Lung (tissue), 13 donors: Measurements from ENCODE around the gene PDCL3. TPM values are rescaled to one million over a fixed set of nuclear protein-coding genes. Genes with fewer than 3 reads are reported as not detected.
A peak's percentile ranks its signal among the peaks of the same experiment; 100 is the strongest.

Experiments
- ATAC-seq: fragments of 200-7000 bp; cut with Tn5 transposase; one replicate; pipeline ENCODE4 v1.9.1; 2020; ENCODE audit warnings: moderate number of reproducible peaks; ENCODE audit not compliant: insufficient read depth, low FRiP score
- DNase-seq, 3 donors: peaks; one replicate each; pipeline ENCODE4 v3.0.0-alpha.2; 2013 to 2017
- H3K27ac ChIP-seq, 2 donors: one replicate each; pipeline ENCODE4 v1.5.1; 2013; ENCODE audit warnings: mild to moderate bottlenecking in 2 of 2, moderate library complexity in 2 of 2, control low read depth in 1 of 2, inconsistent platforms in 1 of 2, low read depth in 1 of 2, low read length in 1 of 2
- H3K27me3 ChIP-seq, 3 donors: one replicate each; pipeline ENCODE4 v1.5.1; 2013; ENCODE audit warnings: low read length in 2 of 3; ENCODE audit not compliant: control insufficient read depth in 3 of 3, insufficient read depth in 3 of 3
- H3K36me3 ChIP-seq, 4 donors: one replicate each; pipeline ENCODE4 v1.5.1; 2013; ENCODE audit warnings: low read length in 4 of 4, mild to moderate bottlenecking in 1 of 4, moderate library complexity in 1 of 4; ENCODE audit not compliant: control insufficient read depth in 4 of 4, insufficient read depth in 4 of 4
- H3K4me1 ChIP-seq, 5 donors: one replicate each; pipeline ENCODE4 v1.5.1; 2013; ENCODE audit warnings: low read length in 5 of 5, mild to moderate bottlenecking in 2 of 5, moderate library complexity in 1 of 5; ENCODE audit not compliant: control insufficient read depth in 5 of 5, insufficient read depth in 5 of 5
- H3K4me3 ChIP-seq: one replicate; pipeline ENCODE4 v1.5.1; 2013; ENCODE audit warnings: mild to moderate bottlenecking, control low read depth, moderate library complexity
- H3K9ac ChIP-seq, 2 donors: one replicate each; pipeline ENCODE4 v1.5.1; 2013; ENCODE audit warnings: low read length in 2 of 2, control low read depth in 1 of 2; ENCODE audit not compliant: insufficient read depth in 1 of 2
- H3K9me3 ChIP-seq, 4 donors: one replicate each; pipeline ENCODE4 v1.5.1; 2013; ENCODE audit warnings: low read length in 3 of 4, mild to moderate bottlenecking in 1 of 4, moderate library complexity in 1 of 4; ENCODE audit not compliant: control insufficient read depth in 4 of 4, insufficient read depth in 3 of 4
- WGBS, 2 donors: extraction: QIAGEN DNeasy Blood & Tissue Kit; methylation state at CpG; one replicate each; pipeline ENCODE4 v1.1.7; 2013; 5-methylcytosine and 5-hydroxymethylcytosine counted together
- polyA plus RNA-seq, 2 donors: library from polyadenylated mRNA; stranded (reverse); fragments of 200-250 nt; gene quantifications; one replicate each; pipeline ENCODE4 v1.2.1, GENCODE V29; 2013
- small RNA-seq: library from RNA; depleted of rRNA; stranded (forward); fragments of <200 nt; gene quantifications from one replicate; pipeline ENCODE3, GENCODE V24; 2014; ENCODE audit warnings: low replicate concordance
- total RNA-seq, 2 donors: library from RNA; depleted of rRNA in 1 of 2; stranded (reverse); fragments of >200 nt in 1 of 2; gene quantifications; one replicate each; pipeline ENCODE4 v1.2.1, GENCODE V29; 2014 to 2021
- TF ChIP-seq, protein P1 (sequence below): IDR thresholded peaks from 2 replicates; pipeline ENCODE4 v1.5.1; 2012; ENCODE audit warnings: mild to moderate bottlenecking; ENCODE audit errors: control extremely low read depth, extremely low read depth
- donor health status: control.
- donor health status: control.
- donor health status: Bipolar disorder and iron deficiency.
- donor health status: healthy.
- donor health status: DM: yes; HTN: yes; CAD: no.

The PDCL3 gene
- total and polyA plus RNA-seq, 4 donors: 8.2 to 29.9 (median 23.2) TPM

DNA sequence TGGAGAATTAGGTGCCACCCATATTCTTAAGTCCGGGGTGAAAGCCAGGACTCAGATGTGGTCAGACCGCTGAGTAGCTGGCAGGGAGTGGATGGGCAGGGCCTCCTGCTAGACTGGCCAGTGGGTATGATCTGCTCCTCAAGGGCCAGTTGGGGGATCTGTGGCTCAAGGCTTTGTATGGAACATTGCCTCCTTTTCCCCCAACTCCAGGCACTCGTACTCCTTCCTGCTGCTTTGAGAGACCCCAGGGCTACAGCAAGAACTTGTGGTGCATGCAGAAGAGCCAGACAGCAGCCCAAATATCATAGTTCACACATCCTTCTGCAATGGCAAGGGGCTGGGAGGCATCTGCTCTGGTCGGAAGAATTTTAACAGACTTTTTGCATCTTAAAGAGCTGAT lies 61.7 kb downstream of the PDCL3 start:
- DNase-seq (no peak), ATAC-seq (no peak)
- 85 to 90% methylated on average over 4 of the region's 4 CpGs for WGBS, 2 donors
- Histone ChIP-seq H3K9me3 (peaks cover 0 to 11% (median 0%) of the 10 kb centered on the region in 4 donors), H3K9ac (no peak overlapping the region), H3K27ac (no peak overlapping the region), H3K36me3 (no peaks in the 10 kb centered on the region), H3K4me3 (no peak overlapping the region), H3K27me3 (peaks cover 0 to 4% (median 0%) of the 10 kb centered on the region in 3 donors), H3K4me1 (no peaks in the 10 kb centered on the region)
- TF ChIP-seq, protein P1, sequence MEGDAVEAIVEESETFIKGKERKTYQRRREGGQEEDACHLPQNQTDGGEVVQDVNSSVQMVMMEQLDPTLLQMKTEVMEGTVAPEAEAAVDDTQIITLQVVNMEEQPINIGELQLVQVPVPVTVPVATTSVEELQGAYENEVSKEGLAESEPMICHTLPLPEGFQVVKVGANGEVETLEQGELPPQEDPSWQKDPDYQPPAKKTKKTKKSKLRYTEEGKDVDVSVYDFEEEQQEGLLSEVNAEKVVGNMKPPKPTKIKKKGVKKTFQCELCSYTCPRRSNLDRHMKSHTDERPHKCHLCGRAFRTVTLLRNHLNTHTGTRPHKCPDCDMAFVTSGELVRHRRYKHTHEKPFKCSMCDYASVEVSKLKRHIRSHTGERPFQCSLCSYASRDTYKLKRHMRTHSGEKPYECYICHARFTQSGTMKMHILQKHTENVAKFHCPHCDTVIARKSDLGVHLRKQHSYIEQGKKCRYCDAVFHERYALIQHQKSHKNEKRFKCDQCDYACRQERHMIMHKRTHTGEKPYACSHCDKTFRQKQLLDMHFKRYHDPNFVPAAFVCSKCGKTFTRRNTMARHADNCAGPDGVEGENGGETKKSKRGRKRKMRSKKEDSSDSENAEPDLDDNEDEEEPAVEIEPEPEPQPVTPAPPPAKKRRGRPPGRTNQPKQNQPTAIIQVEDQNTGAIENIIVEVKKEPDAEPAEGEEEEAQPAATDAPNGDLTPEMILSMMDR: no peak

DNA sequence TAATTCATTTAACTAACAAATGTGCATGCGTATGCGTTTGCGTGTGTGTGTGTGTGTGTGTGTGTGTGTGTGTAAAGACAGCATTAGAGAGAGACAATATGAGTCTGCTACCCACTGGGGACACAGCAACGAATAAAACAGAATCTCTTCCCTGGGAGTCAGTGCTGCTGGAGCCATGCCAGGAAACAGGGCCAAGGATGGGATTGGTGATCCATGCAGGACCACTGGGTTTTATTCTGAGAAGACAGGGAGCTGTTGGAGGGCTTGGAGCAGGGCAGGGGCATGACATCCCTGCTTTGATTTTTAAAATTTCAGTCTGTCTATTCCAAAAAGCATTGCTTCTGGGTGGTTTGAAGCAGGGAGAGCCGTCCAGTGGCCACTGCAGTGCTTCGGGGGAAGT lies 62.9 kb downstream of the PDCL3 start:
- H3K27ac ChIP-seq: no peak overlapping the region
- H3K4me3 ChIP-seq: no peak overlapping the region
- H3K27me3 ChIP-seq: peaks cover 0 to 4% (median 0%) of the 10 kb centered on the region in 3 donors
- no peaks in the 10 kb centered on the region for H3K36me3 ChIP-seq
- H3K9ac ChIP-seq: no peak overlapping the region
- TF ChIP-seq, protein P1: no peak
- peak in 1 of 3 donors; percentile 26 for DNase-seq
- no peaks in the 10 kb centered on the region for H3K4me1 ChIP-seq
- 67% methylated on average over 6 of the region's 6 CpGs for WGBS, 2 donors
- peaks cover 0 to 11% (median 0%) of the 10 kb centered on the region in 4 donors for H3K9me3 ChIP-seq
- ATAC-seq: no peak

Small RNAs within 50 kb of the gene (small RNA-seq; reads per million reads assigned to genes)
- not detected for gene HMGN2P22

Other genes starting within 250 kb of the PDCL3 start
- gene LONRF2, start 240.5 kb upstream of the PDCL3 start, total RNA-seq: 1 to 10 TPM; 4.4 to 5.2 TPM
- gene LONRF2, start 240.5 kb upstream of the PDCL3 start, polyA plus RNA-seq: under 1 TPM; 0.38 to 0.71 TPM
- 10 to 100 TPM; 10.5 to 22.4 TPM for gene CHST10, start 145.3 kb upstream of the PDCL3 start, total RNA-seq
- 1 to 10 TPM; 5.1 to 5.5 TPM for gene CHST10, start 145.3 kb upstream of the PDCL3 start, polyA plus RNA-seq
- not detected for gene NMS, start 92.5 kb upstream of the PDCL3 start, total RNA-seq
- not detected for gene NMS, start 92.5 kb upstream of the PDCL3 start, polyA plus RNA-seq